Colonic mucosa (tissue), 4 donors: ENCODE measurements around the gene C21orf58. TPM values are rescaled to one million over a fixed set of nuclear protein-coding genes. Genes with fewer than 3 reads are reported as not detected.

Source experiments
- DNase-seq: peaks from one replicate; pipeline ENCODE4 v3.0.0-alpha.2; 2020
- H3K27ac ChIP-seq: fragments of 200-600 bp; one replicate; pipeline ENCODE4 v1.8.0; 2021
- H3K27me3 ChIP-seq: fragments of 200-600 bp; one replicate; pipeline ENCODE4 v1.8.0; 2021
- H3K36me3 ChIP-seq: fragments of 200-600 bp; one replicate; pipeline ENCODE4 v1.8.0; 2021
- H3K4me1 ChIP-seq: fragments of 200-600 bp; one replicate; pipeline ENCODE4 v1.8.0; 2021; ENCODE audit warnings: mild to moderate bottlenecking
- H3K4me3 ChIP-seq: fragments of 200-600 bp; one replicate; pipeline ENCODE4 v1.8.0; 2021
- H3K9ac ChIP-seq, 2 donors: one replicate each; pipeline ENCODE4 v1.7.0; 2013; ENCODE audit warnings: control low read depth in 2 of 2, low read depth in 2 of 2, low read length in 2 of 2
- H3K9me3 ChIP-seq: fragments of 200-600 bp; one replicate; pipeline ENCODE4 v1.8.0; 2021
- CTCF ChIP-seq: fragments of 200-600 bp; IDR thresholded peaks from one replicate; pipeline ENCODE4 v1.8.0; 2022; ENCODE audit warnings: antibody characterized with exemption, mild to moderate bottlenecking
- intact Hi-C: fragments of 100-400 bp; cut with DNase I; formaldehyde crosslinking; loops from one replicate; pipeline ENCODE4 v1.14.1; 2022
- total RNA-seq, 2 donors: library from RNA; stranded (reverse); fragmentation: NEBNext Ultra II Directional in 1 of 2; extraction: Animal tissue kit (Norgen Biotek cat#: 25700) in 1 of 2; gene quantifications; one replicate each; pipeline ENCODE4 v1.2.1, GENCODE V29; 2021
- donor health status: healthy.
- donor health status: DM: no; HTN: no; CAD: no.
- donor health status: DM: no; HTN: no; CAD: no.

Gene C21orf58
- total RNA-seq, 2 donors from 2014 or later, result 5.5 to 25.7 TPM

DNA sequence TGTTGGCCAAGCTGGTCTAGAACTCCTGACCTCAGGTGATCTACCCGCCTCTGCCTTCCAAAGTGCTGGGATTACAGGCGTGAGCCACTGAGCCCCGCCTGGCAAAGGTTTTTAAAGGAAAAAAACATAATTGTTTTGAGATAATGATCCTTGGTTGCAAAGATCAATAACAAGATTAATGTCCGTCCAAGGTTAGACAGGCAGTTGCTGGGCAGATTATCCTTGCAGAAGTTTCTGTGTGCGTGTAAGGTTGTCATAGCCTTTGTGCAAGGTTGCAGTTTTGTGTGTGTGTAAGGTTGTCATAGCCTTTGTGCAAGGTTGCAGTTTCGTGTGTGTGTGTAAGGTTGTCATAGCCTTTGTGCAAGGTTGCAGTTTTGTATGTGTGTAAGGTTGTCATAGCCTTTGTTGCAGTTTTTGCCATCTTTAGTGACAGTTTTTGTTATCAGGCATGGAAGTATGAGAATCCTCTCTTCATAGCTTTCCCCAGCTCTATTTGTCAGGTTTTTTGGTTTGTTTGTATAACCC is 34.0 kb downstream of the C21orf58 start:
- TF ChIP-seq CTCF, result no peak
- H3K4me1 ChIP-seq, result peaks cover 13% of the 10 kb centered on the region
- H3K36me3 ChIP-seq, result no peaks in the 10 kb centered on the region
- no peak overlapping the region for H3K27ac ChIP-seq
- no peaks in the 10 kb centered on the region for H3K27me3 ChIP-seq
- no peak overlapping the region for H3K9ac ChIP-seq
- intact Hi-C loops, result loop anchor here (5.0 kb wide), 1 partner anchor 33 kb away; the partner anchor contains the start of genes C21orf58 and PCNT
- no peaks in the 10 kb centered on the region for H3K9me3 ChIP-seq
- no peak overlapping the region for H3K4me3 ChIP-seq
- DNase-seq, result no peak

- no peak for TF ChIP-seq CTCF
- H3K27ac ChIP-seq, result peak overlapping the region; percentile 55
- intact Hi-C loops, result loop anchor here (5.0 kb wide), 1 partner anchor 35 kb away; the partner anchor contains the start of genes C21orf58 and PCNT
These were observed 36.1 kb downstream of the C21orf58 start for GRCh38 chr21:46287541-46287940.

GRCh38 chr21:46286648-46287002 is 37.0 kb downstream of the C21orf58 start:
- Histone ChIP-seq H3K27me3 (no peaks in the 10 kb centered on the region), H3K27ac (peak overlapping the region; percentile 89), H3K4me1 (peaks cover 29% of the 10 kb centered on the region), H3K4me3 (peak overlapping the region; percentile 73), H3K36me3 (no peaks in the 10 kb centered on the region), H3K9me3 (no peaks in the 10 kb centered on the region), H3K9ac (peak overlapping the region; percentile 13 to 75)
- no peak for DNase-seq
- intact Hi-C loops, result loop anchor here (5.0 kb wide), 1 partner anchor 36 kb away; the partner anchor contains the start of genes C21orf58 and PCNT
- TF ChIP-seq CTCF, result no peak

More at GRCh38 chr21:46287541-46287940, 36.1 kb downstream of the C21orf58 start:
- Histone ChIP-seq H3K27me3 (no peaks in the 10 kb centered on the region), H3K9ac (no peak overlapping the region), H3K4me1 (peaks cover 29% of the 10 kb centered on the region), H3K4me3 (no peak overlapping the region), H3K9me3 (no peaks in the 10 kb centered on the region), H3K36me3 (no peaks in the 10 kb centered on the region)
- no peak for DNase-seq

DNA sequence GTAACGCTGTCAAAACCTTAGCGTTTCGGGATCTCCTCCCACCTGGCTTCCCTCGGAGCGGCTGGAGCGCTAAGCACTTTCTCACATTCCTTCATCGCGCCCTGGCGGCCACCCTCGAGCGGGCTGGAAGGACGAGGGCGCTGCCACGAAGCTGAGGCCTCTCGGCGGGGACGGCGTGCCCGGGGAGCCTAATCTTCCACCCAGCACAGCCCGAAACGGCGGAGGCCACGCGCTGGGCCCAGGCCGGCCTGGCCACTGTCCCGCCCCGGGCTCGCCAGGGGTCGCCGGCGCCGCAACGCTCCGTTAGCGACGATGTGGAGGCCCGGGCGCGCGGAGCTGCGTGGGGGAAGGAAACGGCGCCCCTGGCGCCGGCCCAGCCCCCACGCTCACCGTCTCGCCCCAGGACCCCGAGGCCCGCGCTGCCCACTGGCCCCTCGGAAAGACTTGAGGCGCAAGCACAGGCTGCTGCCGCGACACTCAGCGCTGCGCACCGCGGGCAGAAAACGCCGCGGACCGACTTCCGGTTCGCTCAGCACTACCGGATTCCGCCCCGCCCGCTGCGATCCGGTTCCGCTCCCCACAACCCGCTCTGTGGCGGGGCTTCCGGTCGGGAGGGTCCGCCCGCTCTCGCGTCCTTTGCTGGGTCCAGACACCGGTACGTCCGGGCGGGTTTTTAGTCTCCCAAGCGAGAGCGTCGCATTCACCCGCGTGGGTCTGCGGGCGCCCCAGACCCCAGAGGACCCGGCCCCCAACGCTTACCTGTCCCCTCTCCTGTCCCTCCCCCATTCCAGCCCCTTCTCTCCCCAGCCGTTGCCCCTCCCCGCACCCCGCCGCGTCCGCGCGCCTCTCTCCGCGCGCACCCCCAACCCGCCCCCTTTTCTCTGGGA is 37.7 kb downstream of the C21orf58 start, which contains the start of gene YBEY:
TSS of gene YBEY (plus strand) at position 582 of the 887 bp plus-strand sequence. CDS start 572 bp downstream, outside the sequence.
- peaks cover 29% of the 10 kb centered on the region for H3K4me1 ChIP-seq
- peak within 1 kb of the TSS; percentile 75 to 99 for H3K9ac ChIP-seq
- H3K9me3 ChIP-seq, result no peaks in the 10 kb centered on the region
- H3K27ac ChIP-seq, result peak within 1 kb of the TSS; percentile 89
- TF ChIP-seq CTCF, result no peak
- no peaks in the 10 kb centered on the region for H3K27me3 ChIP-seq
- peak; percentile 91 for DNase-seq
- H3K4me3 ChIP-seq, result peak within 1 kb of the TSS; percentile 73
- intact Hi-C loops, result loop anchor here (5.0 kb wide), 1 partner anchor 36 kb away; the partner anchor contains the start of genes C21orf58 and PCNT
- peaks cover 1% of the 10 kb centered on the region for H3K36me3 ChIP-seq

DNA sequence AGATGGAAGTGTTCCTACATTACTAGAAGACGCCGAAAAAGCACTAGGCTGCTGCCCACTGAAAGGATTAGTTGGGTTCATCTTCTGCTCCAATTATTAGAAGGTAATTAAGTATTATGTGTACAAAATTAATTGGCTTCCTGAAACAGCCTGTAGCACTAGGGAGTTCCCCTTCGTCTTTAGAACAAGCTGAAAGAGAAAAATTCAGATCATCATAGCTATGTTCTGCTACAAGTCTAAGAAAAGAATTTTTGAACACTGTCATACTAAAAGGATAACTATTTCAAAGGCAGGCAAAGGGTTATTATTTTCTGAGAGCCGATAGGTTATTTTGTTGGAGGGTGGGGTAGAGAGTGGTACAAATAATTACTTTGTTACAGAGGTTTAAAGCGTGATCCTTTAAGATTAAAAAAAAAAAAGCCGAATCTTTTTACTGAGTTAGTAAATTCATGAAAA is 38.4 kb downstream of the C21orf58 start, which contains the start of gene MCM3AP:
TSS of gene MCM3AP (minus strand) at position 406 of the 456 bp plus-strand sequence. CDS start at position 81, 325 bp downstream.
- DNase-seq, result no peak
- Histone ChIP-seq H3K4me1 (peaks cover 29% of the 10 kb centered on the region), H3K27me3 (no peaks in the 10 kb centered on the region), H3K36me3 (peaks cover 9% of the 10 kb centered on the region), H3K9me3 (no peaks in the 10 kb centered on the region), H3K27ac (peak within 1 kb of the TSS; percentile 89), H3K9ac (peak within 1 kb of the TSS; percentile 75 to 99), H3K4me3 (peak within 1 kb of the TSS; percentile 73)
- TF ChIP-seq CTCF, result no peak
- intact Hi-C loops, result loop anchor here (5.0 kb wide), 1 partner anchor 37 kb away; the partner anchor contains the start of genes C21orf58 and PCNT
